HPDE6-E6E7 (cell line): ENCODE results near the gene HSFX1.
"Not testable (repeated sequence)": the region's sequence is repeated elsewhere in the genome, so short reads cannot be mapped to it uniquely, and the experiment has no call there.

Experiments used
- DNase-seq: peaks from one replicate; pipeline ENCODE4 v3.0.0; 2011; ENCODE audit warnings: missing footprints; ENCODE audit errors: extremely low spot score

HSFX1 gene, protein sequence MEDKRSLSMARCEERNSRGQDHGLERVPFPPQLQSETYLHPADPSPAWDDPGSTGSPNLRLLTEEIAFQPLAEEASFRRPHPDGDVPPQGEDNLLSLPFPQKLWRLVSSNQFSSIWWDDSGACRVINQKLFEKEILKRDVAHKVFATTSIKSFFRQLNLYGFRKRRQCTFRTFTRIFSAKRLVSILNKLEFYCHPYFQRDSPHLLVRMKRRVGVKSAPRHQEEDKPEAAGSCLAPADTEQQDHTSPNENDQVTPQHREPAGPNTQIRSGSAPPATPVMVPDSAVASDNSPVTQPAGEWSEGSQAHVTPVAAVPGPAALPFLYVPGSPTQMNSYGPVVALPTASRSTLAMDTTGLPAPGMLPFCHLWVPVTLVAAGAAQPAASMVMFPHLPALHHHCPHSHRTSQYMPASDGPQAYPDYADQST

GRCh38 chrX:149773768-149774167, at the start of gene HSFX1:
HSFX1 (plus strand) TSS chrX:149774068; CDS start chrX:149774682, 614 bp downstream.
- DNase-seq = not testable (repeated sequence)

- not testable (repeated sequence) for DNase-seq
Observed at GRCh38 chrX:149727308-149727707, 46.6 kb upstream of the HSFX1 start.

DNA sequence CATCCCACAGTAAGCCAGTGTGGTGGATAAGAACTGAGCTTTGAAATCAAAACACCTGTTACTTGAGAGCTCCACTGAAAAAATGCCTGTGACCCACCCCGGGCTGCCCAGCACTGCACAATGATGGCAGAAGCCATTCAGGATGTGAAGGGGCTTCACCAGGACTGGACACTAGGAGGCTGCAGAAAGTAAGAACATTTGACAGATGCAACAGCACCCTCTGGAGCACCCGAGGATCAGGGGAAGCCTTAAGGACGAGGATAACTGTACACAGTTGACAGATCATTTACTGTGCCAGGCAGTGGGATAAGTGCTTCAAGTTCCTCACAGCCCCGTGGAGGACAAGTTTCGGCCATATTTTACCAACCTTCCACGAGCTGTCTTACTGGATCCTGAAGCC, 31.6 kb upstream of the HSFX1 start:
- not testable (repeated sequence) for DNase-seq

- DNase-seq = not testable (repeated sequence)
Observed at GRCh38 chrX:149746390-149747007, 27.4 kb upstream of the HSFX1 start.

GRCh38 chrX:149757206-149758067, 16.4 kb upstream of the HSFX1 start:
- DNase-seq = no peak

DNA sequence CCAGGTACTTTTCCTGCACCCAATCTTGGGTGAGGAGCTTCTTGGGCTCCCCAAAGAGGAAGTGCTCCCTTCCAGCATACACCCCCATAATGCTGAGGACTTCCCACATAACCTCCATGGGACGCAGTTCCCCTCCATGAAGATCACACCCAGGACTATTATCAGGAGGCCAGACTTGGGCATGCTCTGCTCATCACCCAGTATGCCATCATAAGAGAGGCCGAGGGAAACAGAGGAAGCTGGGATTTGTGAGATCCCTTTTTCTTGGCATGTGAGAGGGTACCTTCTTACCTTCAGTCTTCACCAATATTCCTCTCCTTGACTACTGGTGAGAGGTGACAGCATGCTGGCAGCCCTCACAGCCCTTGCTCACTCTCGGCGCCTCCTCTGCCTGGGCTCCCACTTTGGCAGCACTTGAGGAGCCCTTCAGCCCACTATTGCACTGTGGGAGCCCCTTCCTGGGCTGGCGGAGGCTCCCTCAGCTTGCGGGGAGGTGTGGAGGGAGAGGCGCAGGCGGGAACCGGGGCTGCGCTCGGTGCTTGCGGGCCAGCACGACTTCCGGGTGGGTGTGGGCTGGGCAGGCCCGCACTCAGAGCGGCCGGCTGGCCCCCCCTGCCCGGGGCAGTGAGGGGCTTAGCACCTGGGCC, 15.7 kb upstream of the HSFX1 start:
- DNase-seq = no peak

DNA sequence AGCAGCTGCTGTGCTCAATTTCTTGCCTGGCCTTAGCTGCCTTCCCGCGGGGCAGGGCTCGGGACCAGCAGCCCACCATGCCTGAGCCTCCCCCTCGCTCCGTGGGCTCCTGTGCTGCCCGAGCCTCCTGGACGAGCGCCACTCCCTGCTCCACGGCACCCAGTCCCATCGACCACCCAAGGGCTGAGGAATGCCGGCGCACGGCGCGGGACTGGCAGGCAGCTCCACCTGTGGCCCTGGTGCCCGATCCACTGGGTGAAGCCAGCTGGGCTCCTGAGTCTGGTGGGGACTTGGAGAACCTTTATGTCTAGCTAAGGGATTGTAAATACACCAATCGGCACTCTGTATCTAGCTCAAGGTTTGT, 15.2 kb upstream of the HSFX1 start:
- DNase-seq = not testable (repeated sequence)

GRCh38 chrX:149759824-149760223, 14.0 kb upstream of the HSFX1 start:
- no peak for DNase-seq

DNA sequence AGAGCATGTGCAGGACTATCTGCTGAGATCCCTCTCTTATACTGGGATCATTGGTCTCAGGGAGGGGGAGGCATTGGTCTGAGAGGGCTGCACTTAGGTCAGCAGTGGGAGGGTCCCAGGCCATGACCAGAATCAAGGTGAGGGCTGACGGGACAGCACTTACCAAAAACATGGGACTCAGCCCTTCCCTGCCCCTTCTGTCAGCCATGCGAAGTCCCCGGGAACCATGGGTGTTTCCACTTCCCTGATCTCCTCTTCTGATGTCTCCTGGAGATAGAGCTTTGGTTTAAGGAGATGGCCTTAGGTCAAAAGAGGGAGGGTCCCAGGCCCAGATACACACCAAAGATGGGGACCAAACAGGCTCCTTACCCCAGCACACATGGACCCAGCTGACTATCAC, 12.9 kb upstream of the HSFX1 start:
- no peak for DNase-seq

- not testable (repeated sequence) for DNase-seq
Observed at GRCh38 chrX:149761858-149762674, 11.8 kb upstream of the HSFX1 start.

DNA sequence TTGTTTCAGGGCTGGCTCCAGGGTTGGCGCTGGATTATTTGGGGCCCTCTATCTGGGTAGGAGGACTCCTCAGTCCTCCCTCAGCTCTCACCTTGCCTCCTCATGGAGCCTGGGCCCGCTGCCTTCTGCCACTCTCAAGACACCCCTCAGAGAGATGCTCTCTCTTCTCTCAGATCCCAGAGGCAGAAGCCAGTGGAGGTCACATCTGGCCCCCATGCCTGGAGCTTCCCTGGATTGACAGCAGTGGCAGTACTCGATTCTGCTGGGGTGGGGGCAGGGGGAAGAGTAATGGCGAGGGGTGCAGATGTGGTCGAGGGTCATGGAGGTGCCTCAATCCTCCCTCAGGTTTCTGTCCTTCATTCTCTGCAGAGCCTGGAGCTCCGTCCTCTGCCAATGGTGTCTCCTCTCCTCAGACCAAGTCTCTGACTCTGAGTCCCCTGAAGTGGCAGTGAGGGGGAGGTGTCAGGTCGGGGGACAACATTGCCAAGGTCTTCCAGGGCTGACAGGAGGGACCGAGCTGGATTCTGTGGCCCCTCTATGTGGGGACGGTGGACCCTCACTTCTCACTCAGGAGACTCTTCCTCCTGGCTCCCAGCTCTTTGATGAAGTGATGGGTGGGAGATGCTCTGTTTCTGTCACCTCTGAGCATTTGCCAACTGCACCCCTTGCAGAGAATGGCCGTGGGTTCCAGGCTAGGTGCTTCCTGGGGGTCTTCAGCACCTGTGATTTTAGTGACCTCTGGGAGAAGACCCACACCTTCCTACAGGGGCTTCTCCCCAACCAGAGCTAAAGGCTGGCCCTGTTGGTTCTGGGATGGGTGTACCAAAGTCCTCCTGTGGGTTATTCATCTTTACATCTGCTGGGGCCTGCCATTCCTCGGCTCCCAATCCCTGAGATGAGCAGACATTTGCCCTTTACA, 10.9 kb upstream of the HSFX1 start:
- no peak for DNase-seq

- DNase-seq = not testable (repeated sequence)
Observed at GRCh38 chrX:149770344-149770743, 3.5 kb upstream of the HSFX1 start.

DNA sequence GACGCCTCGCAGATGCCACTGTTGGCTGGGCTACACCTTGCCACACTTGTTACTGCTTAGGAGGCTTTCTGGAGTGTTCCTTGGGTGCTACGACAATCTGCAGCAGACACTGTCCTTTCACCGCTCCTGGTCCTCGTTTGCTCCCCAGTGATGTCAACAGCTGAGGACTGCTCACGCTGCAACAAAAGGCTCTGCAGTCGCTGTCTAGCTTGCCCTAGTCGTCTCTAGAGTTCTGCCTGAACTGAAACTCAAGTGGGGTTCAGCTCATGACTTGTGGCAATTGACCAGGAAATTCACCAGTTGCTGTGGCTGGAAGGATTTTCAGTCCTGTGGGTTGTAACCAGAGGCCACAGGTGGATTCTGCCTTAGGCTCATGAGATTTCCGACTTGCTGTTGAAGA, 842 bp upstream of the HSFX1 start:
- not testable (repeated sequence) for DNase-seq

- DNase-seq = not testable (repeated sequence)
Observed at GRCh38 chrX:149777999-149778398, 4.1 kb downstream of the HSFX1 start.

DNA sequence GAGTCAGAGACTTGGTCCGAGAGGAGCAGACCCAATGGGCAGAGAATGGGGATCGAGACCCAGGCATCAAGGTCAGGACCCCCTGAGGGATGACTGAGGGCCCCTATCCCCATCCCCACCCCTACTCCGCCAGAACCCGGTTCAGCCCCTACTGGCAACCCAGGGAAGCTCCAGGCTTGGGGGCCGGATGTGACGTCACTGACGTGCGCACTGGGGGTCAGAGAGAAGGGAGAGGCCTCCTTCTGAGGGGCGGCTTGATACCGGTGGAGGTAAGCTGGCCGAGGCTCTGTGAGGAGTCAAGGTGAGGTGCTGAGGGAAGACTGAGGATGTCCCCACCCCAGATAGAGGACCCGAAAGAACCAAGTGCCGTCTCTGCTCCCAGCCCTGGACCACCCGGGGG, 7.9 kb downstream of the HSFX1 start, which contains the start of gene MAGEA9:
Gene MAGEA9, plus strand, starts transcription at position 204 of the 400 bp plus-strand sequence. CDS start 4,281 bp downstream, outside the sequence.
- not testable (repeated sequence) for DNase-seq

GRCh38 chrX:149795531-149795930, 21.7 kb downstream of the HSFX1 start:
- not testable (repeated sequence) for DNase-seq

GRCh38 chrX:149799095-149799714, 25.3 kb downstream of the HSFX1 start:
- no peak for DNase-seq

GRCh38 chrX:149799938-149800337, 26.1 kb downstream of the HSFX1 start:
- DNase-seq = no peak

- DNase-seq = no peak
Observed at GRCh38 chrX:149803458-149804062, 29.7 kb downstream of the HSFX1 start.
